Activated CD4-positive, alpha-beta memory T cell treated with anti-CD3 and anti-CD28 coated beads, Interleukin-2, amount 10 ng/mL, durations not matched to agents 7 days and 5 days (primary cell): ENCODE results near the gene ZCCHC24. TPM values are rescaled to one million over a fixed set of nuclear protein-coding genes. Genes with fewer than 3 reads are reported as not detected.
"Not testable (repeated sequence)": the region's sequence is repeated elsewhere in the genome, so short reads cannot be mapped to it uniquely, and the experiment has no call there.

Experiments used
- CTCF ChIA-PET: fragments of 350-600 bp; sonication (Branson Sonifier 250); formaldehyde crosslinking; loops from one replicate; lab custom pipeline; 2021; ENCODE audit warnings: antibody characterized with exemption, inconsistent platforms; lab: Charles Lee
- POLR2A ChIA-PET: fragments of 350-600 bp; sonication (Branson Sonifier 250); formaldehyde crosslinking; loops from one replicate; lab custom pipeline; 2021; ENCODE audit warnings: antibody characterized with exemption; lab: Charles Lee
- DNase-seq: peaks from one replicate; pipeline ENCODE4 v3.0.0-alpha.2; 2020
- H3K27ac Mint-ChIP-seq: one replicate; pipeline ENCODE4 v1.8.0; 2021; ENCODE audit warnings: mild to moderate bottlenecking, mixed read lengths
- H3K27me3 Mint-ChIP-seq: one replicate; pipeline ENCODE4 v1.8.0; 2021; ENCODE audit warnings: mixed read lengths
- H3K36me3 Mint-ChIP-seq: one replicate; pipeline ENCODE4 v1.8.0; 2021; ENCODE audit warnings: low read depth, mixed read lengths
- H3K4me1 Mint-ChIP-seq: one replicate; pipeline ENCODE4 v1.8.0; 2021; ENCODE audit warnings: mixed read lengths
- H3K4me3 Mint-ChIP-seq: one replicate; pipeline ENCODE4 v1.8.0; 2021; ENCODE audit warnings: mild to moderate bottlenecking, mixed read lengths
- H3K9me3 Mint-ChIP-seq: one replicate; pipeline ENCODE4 v1.8.0; 2021; ENCODE audit warnings: mixed read lengths
- total RNA-seq, 2 experiments: library from RNA; stranded (reverse); gene quantifications; one replicate each; pipeline ENCODE4 v1.2.3, GENCODE V29; 2021

Gene ZCCHC24
- total RNA-seq, 2 experiments from 2014 or later: 1.5 TPM

DNA sequence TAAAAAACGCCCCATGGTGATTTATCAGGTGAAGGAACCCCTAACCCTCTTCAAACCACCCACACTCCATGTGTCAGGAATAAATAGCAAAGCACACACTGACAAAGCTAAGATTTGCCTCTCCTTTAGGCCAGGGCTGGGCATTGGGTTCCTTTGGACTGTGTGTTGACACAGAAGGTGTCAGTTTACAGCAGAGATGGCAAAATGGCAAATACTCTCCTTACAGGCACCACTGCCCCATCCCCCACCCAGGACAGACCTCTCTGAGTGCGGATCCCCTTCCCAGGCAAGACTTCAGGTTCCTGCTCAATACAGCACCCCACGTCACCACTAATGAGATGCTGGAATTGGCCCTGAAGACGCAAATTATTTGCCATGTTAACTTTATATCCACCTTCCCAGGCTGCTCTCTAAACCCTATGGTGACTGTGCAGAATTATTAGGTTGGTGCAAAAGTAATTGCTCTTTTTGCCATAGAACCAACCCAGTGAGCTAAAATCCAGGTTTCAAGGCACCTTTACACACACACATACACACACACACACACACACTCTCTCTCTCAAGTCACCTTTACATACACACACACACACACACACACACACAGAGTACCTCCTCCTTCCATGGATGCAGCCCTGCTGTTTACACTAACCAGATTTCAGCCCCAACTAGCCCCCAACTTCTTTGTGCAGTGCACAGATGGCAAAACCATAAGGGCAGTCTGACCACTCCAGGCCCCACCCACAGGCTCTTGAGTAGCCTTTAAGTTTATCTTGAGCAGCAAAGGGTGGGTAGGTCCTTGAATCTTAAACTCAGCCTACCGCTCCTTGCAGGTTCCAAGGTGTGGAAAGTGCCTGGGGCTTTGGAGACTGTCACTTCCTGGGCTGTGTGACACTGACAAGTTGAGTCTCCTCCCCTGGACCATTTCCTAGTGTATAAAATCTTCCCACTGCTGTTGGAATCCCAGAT is 4.0 kb upstream of the ZCCHC24 start:
- H3K36me3 Mint-ChIP-seq: no peaks in the 10 kb centered on the region
- peaks cover 29% of the 10 kb centered on the region for H3K27me3 Mint-ChIP-seq
- no peak overlapping the region for H3K4me3 Mint-ChIP-seq
- H3K9me3 Mint-ChIP-seq: no peaks in the 10 kb centered on the region
- POLR2A ChIA-PET: no interaction called here
- H3K27ac Mint-ChIP-seq: no peak overlapping the region
- H3K4me1 Mint-ChIP-seq: peaks cover 14% of the 10 kb centered on the region
- no peak for DNase-seq
- CTCF ChIA-PET: no interaction called here

- no peak for DNase-seq
- POLR2A ChIA-PET: no interaction called here
- H3K27me3 Mint-ChIP-seq: peaks cover 32% of the 10 kb centered on the region
- H3K4me3 Mint-ChIP-seq: no peak overlapping the region
- H3K36me3 Mint-ChIP-seq: no peaks in the 10 kb centered on the region
- no peaks in the 10 kb centered on the region for H3K9me3 Mint-ChIP-seq
- CTCF ChIA-PET: no interaction called here
- H3K27ac Mint-ChIP-seq: no peak overlapping the region
- H3K4me1 Mint-ChIP-seq: peaks cover 22% of the 10 kb centered on the region
These were observed 3.3 kb upstream of the ZCCHC24 start for GRCh38 chr10:79448732-79449049.

DNA sequence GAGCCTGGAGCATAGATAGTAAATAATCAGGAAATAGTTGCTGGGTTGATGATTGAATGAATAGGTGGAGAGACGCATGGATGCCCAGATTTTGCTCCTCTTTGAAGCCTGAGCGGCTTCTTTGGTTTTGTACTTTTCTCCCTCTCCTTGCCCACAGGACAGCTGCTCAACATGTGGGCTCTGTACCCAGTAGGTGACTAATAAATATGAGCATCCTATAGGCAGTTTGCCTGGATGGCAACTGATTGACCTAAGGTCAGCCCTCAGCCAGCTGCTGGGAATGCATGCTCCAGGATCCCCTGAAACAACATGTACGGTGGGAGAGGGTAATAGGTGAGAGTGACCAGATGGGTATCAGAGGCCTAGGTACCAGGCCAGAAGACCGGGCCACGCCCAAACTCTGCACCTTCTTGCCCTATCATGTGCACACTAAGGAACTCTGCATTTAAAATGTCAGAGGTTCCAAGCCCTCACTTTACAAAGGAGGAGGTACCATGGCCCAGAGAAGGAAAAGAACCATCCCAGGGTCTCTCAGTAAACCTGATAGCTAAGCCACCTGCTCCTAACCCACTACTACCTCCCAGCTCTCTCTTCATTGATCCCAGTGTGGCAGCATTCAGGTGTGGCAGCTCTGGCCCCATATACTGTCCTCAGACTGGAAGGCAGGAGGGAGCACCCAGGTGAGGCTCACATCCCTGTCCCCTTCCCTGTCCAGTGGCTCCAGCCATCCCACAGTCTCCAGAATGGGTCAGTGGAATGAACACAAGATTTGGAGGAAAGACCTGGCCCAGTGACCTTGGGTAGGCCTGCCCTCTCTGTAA is 2.7 kb upstream of the ZCCHC24 start:
- no peak overlapping the region for H3K4me3 Mint-ChIP-seq
- H3K4me1 Mint-ChIP-seq: peaks cover 25% of the 10 kb centered on the region
- no peaks in the 10 kb centered on the region for H3K36me3 Mint-ChIP-seq
- DNase-seq: no peak
- POLR2A ChIA-PET: no interaction called here
- CTCF ChIA-PET: no interaction called here
- no peaks in the 10 kb centered on the region for H3K9me3 Mint-ChIP-seq
- H3K27me3 Mint-ChIP-seq: peaks cover 33% of the 10 kb centered on the region
- H3K27ac Mint-ChIP-seq: no peak overlapping the region

DNA sequence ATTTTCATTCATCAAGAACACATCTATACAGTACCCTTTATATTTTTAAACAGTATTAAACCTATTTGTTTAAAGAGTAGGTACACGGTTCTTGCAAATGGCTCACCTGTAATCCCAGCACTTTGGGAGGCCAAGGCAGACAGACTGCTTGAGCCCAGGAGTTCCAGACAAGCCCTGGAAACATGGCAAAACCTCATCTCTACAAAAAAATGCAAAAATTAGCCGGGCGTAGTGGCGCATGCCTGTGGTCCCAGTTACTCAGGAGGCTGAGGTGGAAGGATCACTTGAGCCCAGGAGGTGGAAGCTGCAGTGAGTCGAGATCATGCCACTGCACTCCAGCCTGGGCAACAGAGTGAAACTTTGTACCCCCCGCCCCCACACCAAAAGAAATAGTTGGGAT is 1.8 kb upstream of the ZCCHC24 start:
- H3K36me3 Mint-ChIP-seq, H3K9me3 Mint-ChIP-seq, POLR2A ChIA-PET, H3K27ac Mint-ChIP-seq, DNase-seq, CTCF ChIA-PET: not testable (repeated sequence)
- Mint-ChIP-seq H3K27me3 (peaks cover 34% of the 10 kb centered on the region), H3K4me1 (peaks cover 25% of the 10 kb centered on the region), H3K4me3 (peak overlapping the region; percentile 12)

DNA sequence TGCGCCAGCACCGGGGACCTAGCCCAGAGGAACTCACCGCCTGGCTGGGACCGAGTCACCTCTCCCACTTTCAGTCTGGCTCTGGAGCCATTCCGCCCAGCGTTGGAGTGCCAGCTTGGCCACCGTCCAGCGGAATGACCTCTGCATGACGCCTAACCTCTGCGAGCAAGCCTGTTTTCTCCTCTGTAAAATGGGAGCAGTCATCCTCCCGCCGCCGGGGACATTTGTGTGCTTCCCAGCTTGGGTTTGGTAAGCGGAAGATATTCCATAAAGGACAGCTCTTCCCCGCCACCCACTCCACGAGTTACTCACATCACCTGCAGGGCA is 1.3 kb upstream of the ZCCHC24 start:
- Mint-ChIP-seq H3K36me3 (no peaks in the 10 kb centered on the region), H3K27me3 (peaks cover 31% of the 10 kb centered on the region), H3K4me1 (peaks cover 25% of the 10 kb centered on the region), H3K4me3 (peak overlapping the region; percentile 12), H3K9me3 (no peaks in the 10 kb centered on the region), H3K27ac (no peak overlapping the region)
- ChIA-PET CTCF (interaction anchor here (1.4 kb wide), 1 partner anchor 72 kb away, joined by 6 read pairs; no protein-coding TSS in a partner anchor), POLR2A (no interaction called here)
- no peak for DNase-seq

DNA sequence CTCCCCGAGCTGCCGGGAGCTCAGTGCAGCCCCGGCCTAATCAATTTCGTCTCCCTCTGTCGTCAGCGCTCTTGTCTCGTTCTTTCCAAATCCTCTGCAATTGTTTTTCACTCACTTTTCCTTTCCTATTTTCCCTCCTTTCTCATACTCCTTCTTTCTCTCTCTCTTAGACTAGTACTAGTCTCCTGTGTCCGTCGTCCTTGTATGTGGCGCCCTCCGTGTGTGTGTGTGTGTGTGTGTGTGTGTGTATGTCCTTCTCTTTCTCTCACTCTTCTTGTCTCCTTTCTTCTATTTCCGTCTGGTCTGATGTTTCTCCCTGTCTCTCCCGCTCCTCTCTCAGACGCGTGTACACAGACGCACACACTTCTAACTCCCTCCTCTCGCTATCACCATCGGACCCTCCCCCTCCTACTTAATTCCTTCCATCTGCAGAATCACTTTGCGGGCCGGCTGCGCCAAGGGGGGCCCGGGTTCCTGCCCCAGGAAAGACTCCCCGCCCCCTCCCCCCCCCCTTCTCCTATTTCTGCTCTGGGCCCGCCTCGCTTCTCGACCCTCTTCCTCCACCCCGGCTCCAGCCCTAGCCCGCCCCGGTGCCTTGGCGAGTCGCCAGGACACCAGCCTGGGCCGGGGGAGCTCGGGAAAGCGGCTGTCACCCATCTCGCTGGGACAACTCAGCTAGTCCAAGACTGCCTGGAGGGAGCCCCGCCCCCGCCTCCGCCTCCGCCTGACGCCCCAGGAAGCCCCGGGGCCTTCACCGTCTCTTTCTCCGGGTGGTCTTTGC is 743 bp upstream of the ZCCHC24 start:
- Mint-ChIP-seq H3K4me3 (peak overlapping the region; percentile 70), H3K36me3 (no peaks in the 10 kb centered on the region), H3K27me3 (peaks cover 31% of the 10 kb centered on the region), H3K9me3 (no peaks in the 10 kb centered on the region), H3K27ac (peak overlapping the region; percentile 28), H3K4me1 (peaks cover 25% of the 10 kb centered on the region)
- ChIA-PET CTCF (interaction anchor here (0.6 to 2.1 kb wide), 5 partner anchors 10 to 112 kb away, joined by 3 to 6 read pairs (median 3); no protein-coding TSS in a partner anchor), POLR2A (interaction anchor here (1.3 kb wide), 1 partner anchor 99 kb away, joined by 4 read pairs; no protein-coding TSS in a partner anchor)
- DNase-seq: no peak

- Mint-ChIP-seq H3K4me3 (peak overlapping the region; percentile 82), H3K36me3 (no peaks in the 10 kb centered on the region), H3K9me3 (no peaks in the 10 kb centered on the region), H3K4me1 (peaks cover 25% of the 10 kb centered on the region), H3K27me3 (peaks cover 39% of the 10 kb centered on the region), H3K27ac (peak overlapping the region; percentile 64)
- ChIA-PET CTCF (interaction anchor here (1.4 to 2.1 kb wide), 2 partner anchors 24 to 70 kb away, joined by 5 read pairs; no protein-coding TSS in a partner anchor), POLR2A (interaction anchor here (0.6 to 1.4 kb wide), 6 partner anchors 22 to 158 kb away, joined by 3 to 4 read pairs (median 4); no protein-coding TSS in a partner anchor)
- DNase-seq: peak; percentile 62
These were observed 965 bp downstream of the ZCCHC24 start for GRCh38 chr10:79444199-79445119.

DNA sequence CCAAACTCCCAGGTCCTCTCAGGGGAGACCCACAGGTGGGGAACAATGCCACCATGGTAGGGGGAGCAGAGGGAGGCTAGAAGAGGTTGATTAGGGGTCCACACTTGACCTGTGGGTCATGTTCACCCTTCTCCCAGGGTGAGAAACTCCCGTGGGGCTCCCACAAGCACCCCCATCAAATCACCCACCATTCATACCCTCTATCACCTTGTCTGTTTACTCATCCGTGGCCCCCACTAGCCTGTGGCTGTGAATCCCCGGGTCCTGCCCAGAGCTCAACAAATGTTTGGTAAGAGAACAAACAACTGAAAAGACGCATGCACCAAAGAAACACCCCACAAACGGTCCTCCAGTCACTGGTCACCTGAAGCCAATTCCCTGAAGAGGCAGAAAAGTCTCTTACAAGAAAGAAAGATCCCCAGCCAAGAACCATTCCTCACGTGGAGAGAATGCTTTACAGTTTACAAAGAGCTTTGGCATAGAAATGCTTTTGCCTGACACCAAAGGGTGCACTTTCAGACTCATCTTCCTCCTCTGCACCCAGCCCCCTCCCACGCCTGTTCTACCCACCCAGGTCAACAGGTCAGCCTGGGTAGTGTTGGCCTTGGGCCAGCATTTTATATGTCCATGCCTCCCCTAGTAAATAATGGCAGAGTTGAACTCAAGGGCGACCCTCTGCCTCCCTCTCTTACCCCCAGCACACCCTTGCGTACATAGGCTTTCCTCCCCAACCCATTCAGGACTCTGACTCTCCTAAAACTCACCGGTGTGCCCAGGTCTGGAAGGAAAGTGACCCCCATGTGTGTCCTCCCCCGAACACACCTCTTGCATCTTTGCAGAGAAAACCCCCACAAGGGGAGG is 1.9 kb downstream of the ZCCHC24 start:
- ChIA-PET CTCF (interaction anchor here (1.4 to 2.1 kb wide), 2 partner anchors 24 to 69 kb away, joined by 5 read pairs; no protein-coding TSS in a partner anchor), POLR2A (interaction anchor here (1.4 kb wide), 1 partner anchor 127 kb away, joined by 3 read pairs; no protein-coding TSS in a partner anchor)
- H3K4me1 Mint-ChIP-seq: peaks cover 25% of the 10 kb centered on the region
- H3K4me3 Mint-ChIP-seq: peak overlapping the region; percentile 82
- H3K9me3 Mint-ChIP-seq: no peaks in the 10 kb centered on the region
- peaks cover 43% of the 10 kb centered on the region for H3K27me3 Mint-ChIP-seq
- no peak for DNase-seq
- no peak overlapping the region for H3K27ac Mint-ChIP-seq
- no peaks in the 10 kb centered on the region for H3K36me3 Mint-ChIP-seq

DNA sequence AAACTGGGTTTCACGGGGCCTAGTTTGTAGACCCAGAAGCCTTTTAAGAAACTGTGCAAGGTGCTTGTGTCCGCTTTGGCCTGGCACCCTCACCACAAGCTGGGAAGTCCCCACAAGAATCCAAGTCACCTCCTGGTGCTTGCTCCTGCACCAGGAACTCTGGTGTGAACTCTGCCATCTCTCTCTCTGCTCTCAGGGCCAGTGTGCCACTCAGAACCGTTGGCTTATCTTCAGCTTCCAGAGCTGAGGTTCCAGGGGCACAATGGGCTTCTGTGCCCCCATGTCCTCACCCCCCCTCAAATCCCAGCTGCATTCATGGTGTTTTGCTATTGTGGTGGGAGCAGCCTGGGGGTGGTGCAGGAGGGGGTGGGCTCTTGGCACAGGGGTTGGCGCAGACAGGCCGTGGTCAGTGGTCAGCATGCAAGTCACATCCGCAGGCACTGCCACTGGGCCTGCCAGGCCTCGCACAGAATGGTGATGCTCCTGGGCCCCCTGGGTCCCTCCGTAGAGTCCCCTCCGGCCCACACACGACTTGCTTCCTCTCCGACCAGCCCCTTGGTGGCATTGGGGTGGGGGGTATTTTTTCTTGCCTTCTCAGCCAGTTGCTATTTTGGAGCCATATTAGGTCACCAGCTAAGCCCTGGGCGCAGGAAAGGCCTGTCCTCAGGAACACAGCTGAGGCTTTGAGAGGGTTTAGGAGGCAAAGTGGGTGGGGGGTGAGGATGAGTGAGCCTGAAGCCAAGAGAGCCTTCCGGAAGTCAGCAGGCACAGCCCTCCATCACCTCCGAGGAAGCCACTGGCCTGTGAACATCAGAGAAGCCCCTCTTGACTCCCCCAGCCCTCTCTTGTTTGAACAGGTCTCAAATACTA is 3.0 kb downstream of the ZCCHC24 start:
- no peaks in the 10 kb centered on the region for H3K36me3 Mint-ChIP-seq
- ChIA-PET CTCF (interaction anchor here (1.2 kb wide), 1 partner anchor 69 kb away, joined by 3 read pairs; no protein-coding TSS in a partner anchor), POLR2A (no interaction called here)
- H3K4me3 Mint-ChIP-seq: no peak overlapping the region
- peaks cover 25% of the 10 kb centered on the region for H3K4me1 Mint-ChIP-seq
- H3K9me3 Mint-ChIP-seq: no peaks in the 10 kb centered on the region
- DNase-seq: no peak
- no peak overlapping the region for H3K27ac Mint-ChIP-seq
- peaks cover 42% of the 10 kb centered on the region for H3K27me3 Mint-ChIP-seq

- Mint-ChIP-seq H3K4me3 (no peak overlapping the region), H3K9me3 (no peaks in the 10 kb centered on the region), H3K27ac (no peak overlapping the region), H3K36me3 (no peaks in the 10 kb centered on the region), H3K4me1 (peaks cover 20% of the 10 kb centered on the region), H3K27me3 (peaks cover 35% of the 10 kb centered on the region)
- DNase-seq: no peak
- CTCF ChIA-PET: interaction anchor here (1.2 kb wide), 1 partner anchor 68 kb away, joined by 3 read pairs; no protein-coding TSS in a partner anchor
- POLR2A ChIA-PET: no interaction called here
These were observed 4.0 kb downstream of the ZCCHC24 start for GRCh38 chr10:79441433-79441832.
